Gastroesophageal sphincter (tissue), 4 donors: Measurements from ENCODE around the gene GGPS1. TPM values are rescaled to one million over a fixed set of nuclear protein-coding genes. Genes with fewer than 3 reads are reported as not detected.

ENCODE experiments used
- ATAC-seq: fragments of 150-250 bp; one replicate; pipeline ENCODE4 v1.9.1; 2016; ENCODE audit warnings: mild to moderate bottlenecking, moderate library complexity
- H3K27ac ChIP-seq, 4 donors: fragments of 200-600 bp; sonication (generic) in 3 of 4; 1 replicate in 3 of 4; 2 replicates in 1 of 4; pipeline ENCODE4 v1.5.1; 2016 to 2019
- H3K27me3 ChIP-seq: fragments of 200-600 bp; sonication (generic); one replicate; pipeline ENCODE4 v1.5.1; 2019
- H3K36me3 ChIP-seq, 2 donors: fragments of 200-600 bp; sonication (generic); one replicate each; pipeline ENCODE4 v1.5.1; 2019; ENCODE audit warnings: control low read depth in 1 of 2
- H3K4me1 ChIP-seq, 3 donors: fragments of 200-600 bp; sonication (generic); 1 replicate in 2 of 3; 2 replicates in 1 of 3; pipeline ENCODE4 v1.5.1; 2016 to 2019; ENCODE audit warnings: control low read depth in 2 of 3
- H3K4me3 ChIP-seq, 2 donors: fragments of 200-600 bp; sonication (generic); one replicate each; pipeline ENCODE4 v1.5.1; 2019; ENCODE audit warnings: mild to moderate bottlenecking in 1 of 2, moderate library complexity in 1 of 2
- H3K9me3 ChIP-seq, 3 donors: fragments of 200-600 bp; sonication (generic); one replicate each; pipeline ENCODE4 v1.5.1; 2017 to 2019; ENCODE audit warnings: control low read depth in 2 of 3
- CTCF ChIP-seq, 4 experiments: fragments of 200-600 bp in 2 of 4; fragments of 450-650 bp in 2 of 4; sonication (generic) in 1 of 4; IDR thresholded peaks; one replicate each; pipeline ENCODE4 v1.5.1; 2017 to 2019; ENCODE audit warnings: antibody characterized with exemption in 4 of 4, mild to moderate bottlenecking in 2 of 4, moderate library complexity in 2 of 4
- EP300 ChIP-seq: sonication (generic); formaldehyde crosslinking; IDR thresholded peaks from one replicate; pipeline ENCODE4 v1.6.1; 2017; ENCODE audit warnings: antibody characterized with exemption, mild to moderate bottlenecking
- POLR2A ChIP-seq, 2 donors: fragments of 450-650 bp; IDR thresholded peaks; one replicate each; pipeline ENCODE4 v1.6.1; 2017; ENCODE audit warnings: antibody characterized with exemption in 2 of 2, mild to moderate bottlenecking in 2 of 2, moderate library complexity in 1 of 2
- POLR2AphosphoS5 ChIP-seq: sonication (generic); formaldehyde crosslinking; IDR thresholded peaks from one replicate; pipeline ENCODE4 v1.6.1; 2017; ENCODE audit warnings: antibody characterized with exemption
- WGBS, 2 donors: methylation state at CpG; one replicate each; pipeline ENCODE4 v1.1.5; 2018; ENCODE audit warnings: low coverage in 1 of 2; 5-methylcytosine and 5-hydroxymethylcytosine counted together
- total RNA-seq, 4 donors: library from RNA; depleted of rRNA; stranded (reverse); fragments of >200 nt; gene quantifications; one replicate each; pipeline ENCODE4 v1.1.0, GENCODE V29; 2016

GGPS1 gene
- total RNA-seq, 4 donors from 2014 or later, result 30.5 to 36.2 (median 31.3) TPM

DNA sequence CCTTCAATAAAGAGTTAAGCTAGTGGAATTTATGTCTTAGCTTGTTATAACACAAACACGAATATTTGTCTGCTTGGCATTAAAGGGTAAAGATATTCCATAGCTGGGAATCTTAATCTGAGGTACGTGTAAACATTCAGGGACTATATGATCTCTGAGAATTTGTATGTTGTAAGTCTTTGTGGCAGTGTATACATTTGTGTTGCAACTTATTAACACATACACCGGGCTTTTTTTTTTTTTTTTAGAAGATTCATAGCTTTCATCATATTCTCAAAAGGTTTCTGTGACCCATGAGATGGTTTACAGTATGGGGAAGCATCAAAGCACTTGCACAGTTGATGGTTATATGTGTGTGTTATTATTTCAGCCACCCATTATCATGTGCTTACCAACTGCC, 3.0 kb downstream of the GGPS1 start:
- no peaks in the 10 kb centered on the region for H3K9me3 ChIP-seq
- H3K27ac ChIP-seq, result peak overlapping the region in 1 of 4 donors; percentile 99
- H3K36me3 ChIP-seq, result peaks cover 0 to 15% of the 10 kb centered on the region in 2 donors
- peaks cover 8 to 57% (median 12%) of the 10 kb centered on the region in 3 donors for H3K4me1 ChIP-seq
- H3K4me3 ChIP-seq, result no peak overlapping the region
- no peak for ATAC-seq
- no peaks in the 10 kb centered on the region for H3K27me3 ChIP-seq
- 20 to 33% methylated on average over 3 of the region's 3 CpGs for WGBS, 2 donors
- no peak for TF ChIP-seq POLR2A (IDR thresholded peaks at IDR 0.05)
- TF ChIP-seq EP300, result no peak
- TF ChIP-seq POLR2AphosphoS5, result no peak
- TF ChIP-seq CTCF (IDR thresholded peaks at IDR 0.05), result no peak

DNA sequence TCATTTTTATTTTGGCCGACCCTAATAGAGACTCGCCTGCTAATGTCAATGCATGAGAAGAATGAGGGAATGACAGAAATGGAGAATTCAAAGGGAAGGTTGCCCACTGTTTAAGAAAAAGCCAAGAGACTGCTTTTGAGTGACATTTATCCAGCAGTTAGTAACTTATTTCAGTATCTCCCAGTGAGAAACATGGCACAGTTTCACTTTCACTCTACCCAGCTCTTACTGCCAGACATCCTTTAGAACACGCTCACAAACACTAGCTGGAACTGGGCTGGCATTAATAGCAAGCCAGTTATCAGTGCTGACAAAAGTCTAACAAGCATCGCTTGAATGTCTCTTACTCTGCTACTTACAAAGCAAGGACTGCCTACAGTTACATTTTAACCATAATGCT, 8.5 kb downstream of the GGPS1 start:
- Histone ChIP-seq H3K4me1 (peaks cover 0 to 46% (median 5%) of the 10 kb centered on the region in 3 donors), H3K36me3 (peaks cover 0 to 58% of the 10 kb centered on the region in 2 donors), H3K27ac (no peak overlapping the region), H3K9me3 (no peaks in the 10 kb centered on the region), H3K27me3 (no peaks in the 10 kb centered on the region), H3K4me3 (no peak overlapping the region)
- TF ChIP-seq POLR2A (IDR thresholded peaks at IDR 0.05) (no peak), POLR2AphosphoS5 (no peak), CTCF (IDR thresholded peaks at IDR 0.05) (no peak), EP300 (no peak)
- ATAC-seq, result no peak
- WGBS, 2 donors, result 75 to 86% methylated on average over 4 of the region's 4 CpGs

DNA sequence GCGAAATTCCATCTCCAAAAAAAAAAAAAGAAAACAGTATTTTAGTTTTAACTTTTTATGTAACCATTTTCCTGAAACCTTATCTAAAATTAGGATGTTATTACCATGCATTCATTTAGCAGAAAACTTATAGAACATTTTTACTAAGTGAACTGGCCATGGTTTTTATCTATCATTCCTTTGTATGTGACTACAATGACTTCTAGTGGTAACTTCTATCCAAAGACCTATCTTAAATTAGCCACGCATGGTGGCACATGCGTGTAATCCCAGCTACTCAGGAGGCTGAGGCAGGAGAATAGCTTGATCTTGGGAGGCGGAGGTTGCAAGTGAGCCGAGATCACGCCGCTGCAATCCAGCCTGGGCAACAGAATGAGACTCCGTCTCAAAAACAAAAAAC, 11.4 kb downstream of the GGPS1 start:
- Histone ChIP-seq H3K9me3 (no peaks in the 10 kb centered on the region), H3K36me3 (peaks cover 0 to 81% of the 10 kb centered on the region in 2 donors), H3K4me3 (no peak overlapping the region), H3K27ac (no peak overlapping the region), H3K4me1 (peaks cover 0 to 21% (median 0%) of the 10 kb centered on the region in 3 donors), H3K27me3 (no peaks in the 10 kb centered on the region)
- ATAC-seq, result no peak
- TF ChIP-seq CTCF (IDR thresholded peaks at IDR 0.05) (no peak), POLR2AphosphoS5 (no peak), POLR2A (IDR thresholded peaks at IDR 0.05) (no peak), EP300 (no peak)
- WGBS, 2 donors, result 71 to 96% methylated on average over 7 to 8 of the region's 8 CpGs

DNA sequence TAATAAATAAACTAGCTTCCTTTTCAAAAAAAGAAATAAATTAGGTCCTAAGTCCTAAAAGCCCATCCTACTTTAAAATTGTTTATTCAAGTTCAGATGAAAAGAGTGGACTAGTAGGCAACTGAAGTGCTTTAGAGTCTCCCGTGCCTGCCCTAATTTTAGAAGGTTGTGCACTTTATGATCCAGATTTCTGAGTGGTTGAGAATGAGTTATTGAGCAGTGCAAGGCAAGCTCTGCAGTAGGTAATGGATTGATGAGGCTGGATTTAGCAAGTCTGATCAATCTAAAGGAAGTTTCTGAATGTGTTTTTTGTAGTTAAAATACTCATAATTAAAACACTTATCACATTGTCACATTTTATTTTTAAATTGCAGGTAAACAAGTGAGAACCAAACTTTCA, 13.0 kb downstream of the GGPS1 start:
- TF ChIP-seq EP300 (no peak), POLR2A (IDR thresholded peaks at IDR 0.05) (no peak), CTCF (IDR thresholded peaks at IDR 0.05) (no peak), POLR2AphosphoS5 (no peak)
- no peaks in the 10 kb centered on the region for H3K27me3 ChIP-seq
- no peak overlapping the region for H3K4me3 ChIP-seq
- no peaks in the 10 kb centered on the region for H3K9me3 ChIP-seq
- H3K36me3 ChIP-seq, result peaks cover 0 to 75% of the 10 kb centered on the region in 2 donors
- no peak overlapping the region for H3K27ac ChIP-seq
- no peak for ATAC-seq
- H3K4me1 ChIP-seq, result peaks cover 0 to 20% (median 0%) of the 10 kb centered on the region in 3 donors
- 17 to 50% methylated on average over 1 of the region's 1 CpG for WGBS, 2 donors

DNA sequence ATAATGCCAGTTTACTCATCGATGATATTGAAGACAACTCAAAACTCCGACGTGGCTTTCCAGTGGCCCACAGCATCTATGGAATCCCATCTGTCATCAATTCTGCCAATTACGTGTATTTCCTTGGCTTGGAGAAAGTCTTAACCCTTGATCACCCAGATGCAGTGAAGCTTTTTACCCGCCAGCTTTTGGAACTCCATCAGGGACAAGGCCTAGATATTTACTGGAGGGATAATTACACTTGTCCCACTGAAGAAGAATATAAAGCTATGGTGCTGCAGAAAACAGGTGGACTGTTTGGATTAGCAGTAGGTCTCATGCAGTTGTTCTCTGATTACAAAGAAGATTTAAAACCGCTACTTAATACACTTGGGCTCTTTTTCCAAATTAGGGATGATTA, 13.7 kb downstream of the GGPS1 start:
- Histone ChIP-seq H3K27ac (no peak overlapping the region), H3K4me1 (peaks cover 0 to 13% (median 0%) of the 10 kb centered on the region in 3 donors), H3K9me3 (no peaks in the 10 kb centered on the region), H3K4me3 (no peak overlapping the region), H3K36me3 (peaks cover 0 to 71% of the 10 kb centered on the region in 2 donors), H3K27me3 (no peaks in the 10 kb centered on the region)
- TF ChIP-seq POLR2A (IDR thresholded peaks at IDR 0.05) (no peak), CTCF (IDR thresholded peaks at IDR 0.05) (no peak)
- no peak for ATAC-seq
- 44 to 54% methylated on average over 4 to 6 of the region's 6 CpGs for WGBS, 2 donors
